HG03460 (cell line): ENCODE data around the gene PACSIN2.

Source experiments
- ATAC-seq: cut with Tn5 transposase; IDR thresholded peaks from one replicate; pipeline ENCODE4 v1.9.1; 2021; ENCODE audit not compliant: unreplicated experiment

The PACSIN2 gene

GRCh38 chr22:42831712-42832111, 183.2 kb downstream of the PACSIN2 start:
- ATAC-seq: no peak

- no peak for ATAC-seq
Measured at GRCh38 chr22:42830161-42830560, 184.8 kb downstream of the PACSIN2 start.

DNA sequence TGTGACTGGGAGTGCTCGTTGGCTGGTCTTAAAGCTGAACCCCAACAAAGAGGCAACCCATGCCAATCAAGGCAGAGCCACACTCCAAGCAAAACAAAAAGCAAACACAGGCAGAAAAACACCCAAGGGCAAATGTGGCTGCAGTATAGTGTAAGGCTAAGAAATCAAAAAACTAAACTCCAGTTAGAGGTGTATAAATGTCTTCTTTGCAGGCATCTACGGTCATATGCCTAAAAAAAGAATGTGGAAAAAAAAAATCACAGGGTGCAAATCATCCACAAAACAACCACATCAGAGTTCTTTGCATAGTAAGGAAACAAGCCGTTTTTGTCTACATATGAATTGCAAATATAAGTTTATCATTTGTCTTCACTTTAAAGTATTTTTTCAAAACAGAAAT, 185.6 kb downstream of the PACSIN2 start:
- ATAC-seq: no peak

GRCh38 chr22:42825796-42826195, 189.2 kb downstream of the PACSIN2 start:
- ATAC-seq: no peak

- ATAC-seq: no peak
Measured at GRCh38 chr22:42821386-42821785, 193.6 kb downstream of the PACSIN2 start.

DNA sequence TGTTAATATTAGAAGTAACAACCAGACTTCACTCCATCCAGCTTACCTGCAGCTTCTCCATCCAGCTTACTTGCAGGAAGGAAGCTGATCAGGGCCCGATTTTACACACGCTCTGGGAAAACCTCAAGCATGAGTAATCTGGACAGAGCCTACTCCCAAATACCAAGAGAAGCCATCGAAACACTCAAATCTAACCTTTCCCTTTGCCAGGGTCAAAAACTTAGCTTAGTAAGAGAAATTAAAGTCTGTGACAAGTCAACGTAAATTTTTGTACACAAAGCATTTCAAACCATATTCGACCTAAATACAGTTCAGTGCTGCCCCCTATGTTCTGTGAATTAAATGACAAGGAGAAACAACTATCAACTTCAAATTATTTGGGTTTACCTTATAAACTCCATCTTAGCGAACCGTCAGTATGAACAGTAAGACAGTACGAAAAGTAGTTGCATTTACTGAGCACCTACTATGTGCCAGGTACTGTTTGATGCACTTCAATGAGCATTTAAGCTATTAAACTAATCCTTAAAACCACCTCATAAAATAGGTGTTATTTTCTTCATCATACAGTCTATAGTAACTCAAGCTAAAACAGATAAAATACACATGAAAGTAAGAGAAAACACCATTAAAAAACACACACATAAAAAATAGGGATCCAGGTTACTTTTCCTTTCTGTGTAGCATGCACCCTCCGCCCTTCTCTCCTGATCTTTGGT, 194.7 kb downstream of the PACSIN2 start:
- ATAC-seq: no peak
